Heart left ventricle (tissue), 13 donors: ENCODE results near the gene GABBR2.

Experiments
- CTCF ChIP-seq, 12 donors: fragments of 200-600 bp; sonication (generic) in 4 of 12; IDR thresholded peaks; one replicate each; pipeline versions ENCODE4 v1.5.0 to v1.8.0; 2018 to 2022; ENCODE audit warnings: antibody characterized with exemption in 12 of 12, mild to moderate bottlenecking in 5 of 12
- POLR2A ChIP-seq, 2 donors: fragments of 450-650 bp; IDR thresholded peaks; one replicate each; pipeline ENCODE4 v1.6.1; 2017; ENCODE audit warnings: antibody characterized with exemption in 2 of 2, mild to moderate bottlenecking in 2 of 2, moderate library complexity in 2 of 2
- donor health status: ischemic (EF 13 %, LVEDD 7.1; RV severe dilation, severe dysfunction).
- donor health status: DM: no; HTN: yes; CAD: no.
- donor health status: DM: no; HTN: no; CAD: no.
- donor health status: ischemic (EF 25% LVEDD 6.9; RV normal size, moderate dysfunction).
- donor health status: ischemic (EF 25% LVEDD 5.7; RV mildly dilated, moderate dysfunction).
- donor health status: ischemic (EF 35%, LVEDD 5.7; RV mildly dilated, moderate dysfunction).
- donor health status: nonischemic (EF 11% LVEDD 7.7; RV severe dilation, severe dysfunction).
- donor health status: DM: yes; HTN: yes; CAD: no.
- donor health status: PGD.
- donor health status: ischemic (EF 29% LVEDD 5.4; RV normal size, mild dysfunction).
- donor health status: nonischemic (EF 23%, LVEDD 6.1; RV moderate dilation, normal function).

- TF ChIP-seq POLR2A (IDR thresholded peaks at IDR 0.05) (no peak), CTCF (IDR thresholded peaks at IDR 0.05) (peak in 8 of 12 donors; percentile 7 to 33 (median 25))
These were observed 30.4 kb downstream of the GABBR2 start for GRCh38 chr9:98678244-98678842.
